GM19328 (cell line): ENCODE data around the gene ANKRD50.

Source experiments
- ATAC-seq: cut with Tn5 transposase; IDR thresholded peaks from one replicate; pipeline ENCODE4 v1.9.1; 2021; ENCODE audit warnings: mild to moderate bottlenecking, moderate library complexity; ENCODE audit not compliant: unreplicated experiment

The ANKRD50 gene

DNA sequence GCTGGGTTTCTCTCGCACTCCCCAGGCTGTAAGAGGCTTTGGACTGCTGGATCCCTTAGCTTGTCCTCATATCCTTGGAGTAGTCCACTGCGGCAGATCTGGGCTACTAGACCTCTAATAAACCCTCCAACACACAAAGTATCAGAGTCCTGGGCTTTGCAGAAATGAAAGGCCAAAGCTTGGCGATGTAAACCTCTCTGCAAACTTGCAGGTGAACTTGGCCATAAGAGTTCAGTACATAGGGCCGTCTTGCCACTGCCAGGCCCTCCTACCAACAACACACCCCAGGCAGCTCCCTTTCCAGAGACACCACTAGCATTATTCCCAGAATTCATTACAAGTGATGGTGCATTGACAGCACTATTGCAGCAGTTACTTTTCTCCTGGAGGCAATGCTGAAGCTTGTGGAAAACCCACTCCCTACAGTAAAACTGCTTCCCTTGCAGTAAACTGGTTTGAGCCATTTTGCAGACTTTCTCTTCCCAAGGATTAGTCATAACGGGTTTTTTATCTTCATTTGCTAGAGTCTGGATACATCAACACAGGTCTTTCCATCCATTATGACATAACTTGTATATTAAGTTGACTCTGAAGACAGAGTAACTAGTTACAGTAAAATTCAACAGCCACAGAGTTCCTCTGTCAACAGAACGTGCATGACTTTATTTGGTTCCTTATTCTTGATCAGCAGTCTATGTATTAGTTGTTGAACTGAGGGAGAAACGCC is 2.4 kb downstream of the ANKRD50 start:
- ATAC-seq, result no peak

DNA sequence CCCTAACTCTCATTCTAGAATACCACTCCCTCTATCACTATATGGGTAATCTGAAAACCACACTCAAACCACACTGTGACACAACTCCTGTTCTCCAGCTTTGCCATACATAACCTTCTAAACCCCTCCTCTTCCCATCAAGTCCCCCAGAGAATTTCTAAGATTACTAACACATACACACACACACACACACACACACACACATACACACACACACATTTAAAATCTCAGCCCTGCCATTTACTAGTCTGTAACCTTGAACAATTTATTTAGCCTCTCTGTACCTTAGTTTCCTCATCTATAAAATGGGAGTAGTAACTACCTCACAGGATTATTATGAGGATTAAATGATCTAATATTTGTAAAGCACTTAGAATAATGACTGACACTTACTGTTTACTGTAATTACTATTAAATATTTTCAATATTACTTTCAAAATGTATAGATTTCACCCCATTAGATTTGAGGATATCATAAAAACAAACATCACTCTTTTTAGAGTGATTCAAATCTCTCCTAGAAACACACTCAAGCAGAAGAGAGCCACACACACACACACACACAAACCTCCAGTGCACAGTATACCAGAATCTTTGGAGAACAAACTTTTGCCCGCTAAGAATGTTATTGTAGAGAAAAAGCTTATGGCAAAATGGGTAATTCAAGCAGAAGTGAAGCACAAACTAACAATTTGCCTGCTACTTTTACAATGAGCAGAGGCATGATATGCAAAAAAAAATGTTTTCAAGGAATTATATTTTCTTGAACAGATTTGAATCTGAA is 3.8 kb downstream of the ANKRD50 start:
- no peak for ATAC-seq

GRCh38 chr4:124705393-124705792 is 7.1 kb downstream of the ANKRD50 start:
- no peak for ATAC-seq

DNA sequence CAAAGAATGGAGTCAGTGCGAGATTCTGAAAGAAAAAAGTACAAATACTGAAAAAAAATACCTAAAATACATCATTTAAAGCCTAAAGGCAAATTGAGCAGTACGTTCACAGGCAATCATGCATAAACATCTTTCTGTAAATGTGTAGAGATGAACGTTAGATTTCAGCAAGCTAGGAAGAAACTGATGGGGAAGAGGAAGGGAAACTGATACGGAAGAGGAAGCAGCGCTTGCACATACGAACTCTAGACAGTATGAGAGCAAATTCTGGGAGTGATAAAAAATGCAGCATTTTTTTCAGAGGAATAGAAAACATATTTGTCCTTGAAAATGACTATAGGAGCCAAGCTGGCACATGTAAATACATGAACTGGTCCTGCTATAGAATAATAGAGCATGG is 9.4 kb downstream of the ANKRD50 start:
- ATAC-seq, result no peak

DNA sequence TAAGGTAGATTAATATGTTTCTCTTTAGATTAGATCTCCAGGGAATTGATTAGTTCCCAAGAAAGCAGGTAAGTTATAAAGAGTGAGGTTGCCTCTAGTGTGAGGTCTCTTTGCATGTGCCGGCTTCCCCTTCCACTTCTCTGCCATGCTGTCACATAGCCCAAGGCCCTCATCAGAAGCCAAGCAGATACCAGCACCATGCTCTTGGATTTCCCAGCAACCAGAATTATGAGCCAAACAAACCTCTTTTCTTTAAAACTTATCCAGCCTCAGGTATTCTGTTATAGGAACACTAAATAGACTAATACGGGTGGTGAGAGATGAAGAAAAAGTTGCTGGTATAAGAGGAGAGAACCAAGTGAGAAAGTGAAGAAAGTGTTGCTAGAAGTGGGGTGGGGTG is 15.1 kb downstream of the ANKRD50 start:
- ATAC-seq, result no peak

GRCh38 chr4:124696182-124696581 is 16.4 kb downstream of the ANKRD50 start:
- no peak for ATAC-seq

- no peak for ATAC-seq
These were observed 17.5 kb downstream of the ANKRD50 start for GRCh38 chr4:124694946-124695598.

DNA sequence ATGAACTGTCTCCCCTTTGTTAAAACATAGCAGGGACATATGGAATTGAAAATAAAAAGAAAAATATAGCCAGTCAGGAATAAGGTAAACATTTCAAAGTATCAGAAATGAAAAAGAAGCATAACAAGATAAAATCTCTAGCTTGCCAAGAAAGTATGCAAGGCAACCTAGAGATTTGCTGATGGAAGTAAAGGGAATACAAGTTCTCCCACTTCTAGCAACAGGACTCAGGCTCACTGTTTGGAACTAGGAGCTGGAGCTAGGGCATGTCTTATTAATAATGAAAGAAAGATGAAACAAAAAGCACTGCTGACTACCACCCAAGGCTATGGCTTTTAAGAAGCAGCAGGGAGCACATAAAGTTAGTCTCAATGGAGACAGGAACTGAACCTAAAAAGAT is 18.2 kb downstream of the ANKRD50 start:
- ATAC-seq, result no peak

- ATAC-seq, result no peak
These were observed 20.7 kb downstream of the ANKRD50 start for GRCh38 chr4:124691801-124692200.

- ATAC-seq, result no peak
These were observed 26.3 kb downstream of the ANKRD50 start for GRCh38 chr4:124686279-124686678.

- ATAC-seq, result no peak
These were observed 26.7 kb downstream of the ANKRD50 start for GRCh38 chr4:124685851-124686250.

GRCh38 chr4:124684301-124684700 is 28.2 kb downstream of the ANKRD50 start:
- ATAC-seq, result no peak

GRCh38 chr4:124682384-124682783 is 30.1 kb downstream of the ANKRD50 start:
- no peak for ATAC-seq

- no peak for ATAC-seq
These were observed 46.0 kb downstream of the ANKRD50 start for GRCh38 chr4:124666496-124666895.

DNA sequence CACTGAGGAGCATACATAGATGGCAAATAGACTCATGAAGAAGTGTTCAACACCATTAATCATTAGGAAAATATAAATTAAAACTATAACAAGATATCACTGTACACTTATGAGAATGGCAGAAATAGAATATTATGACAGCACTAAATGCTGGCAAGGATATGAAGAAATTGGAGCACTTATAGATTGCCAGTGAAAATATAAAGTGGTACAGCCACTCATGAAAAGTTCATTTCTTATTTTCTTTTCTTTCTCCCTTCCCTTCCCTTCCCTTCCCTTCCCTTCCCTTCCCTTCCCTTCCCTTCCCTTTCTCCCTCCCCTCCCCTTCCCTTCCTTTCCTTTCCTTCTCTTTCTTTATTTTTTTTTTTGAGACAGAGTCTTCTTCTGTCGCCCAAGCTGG is 53.7 kb downstream of the ANKRD50 start:
- no peak for ATAC-seq

- ATAC-seq, result no peak
These were observed 61.9 kb downstream of the ANKRD50 start for GRCh38 chr4:124650614-124651013.

GRCh38 chr4:124647599-124647998 is 64.9 kb downstream of the ANKRD50 start:
- no peak for ATAC-seq

DNA sequence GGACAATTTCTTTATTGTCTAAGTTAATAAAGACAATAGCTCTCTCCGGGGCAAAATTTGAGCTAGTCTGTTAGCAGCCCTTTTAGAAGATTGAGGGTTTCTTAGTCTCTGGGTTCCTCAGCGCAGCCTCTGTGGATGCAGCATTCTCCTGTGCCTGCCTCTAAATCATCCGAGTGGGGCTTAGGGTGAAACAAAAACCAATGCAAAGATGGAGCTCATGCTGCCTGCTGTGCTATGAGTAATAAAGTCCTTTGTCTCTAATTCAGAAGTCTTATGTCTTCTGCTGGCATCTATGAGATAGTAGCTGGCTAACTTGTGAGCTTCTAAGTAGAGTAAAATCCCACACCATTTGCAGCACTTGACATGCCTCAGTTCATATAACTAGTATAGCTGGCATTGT is 67.9 kb downstream of the ANKRD50 start:
- ATAC-seq, result no peak

DNA sequence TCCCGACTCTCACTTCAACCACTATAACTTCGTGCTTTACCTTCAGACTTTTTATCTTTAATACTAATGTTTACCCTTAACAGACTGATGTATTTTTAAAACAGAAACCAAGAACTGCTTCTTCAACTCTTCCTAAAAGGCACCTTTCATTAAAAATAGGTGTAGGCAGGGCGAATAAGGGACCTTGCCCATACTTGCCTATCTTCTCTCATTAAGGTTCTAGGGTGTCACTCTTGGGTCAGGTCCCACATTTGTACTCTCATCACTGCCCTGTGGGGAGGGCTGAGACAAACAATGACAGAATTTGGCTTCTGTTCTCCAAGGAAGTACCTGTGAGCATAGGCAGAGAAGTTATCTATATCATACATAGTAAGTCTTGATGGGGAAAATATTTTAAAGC is 69.7 kb downstream of the ANKRD50 start:
- no peak for ATAC-seq

- no peak for ATAC-seq
These were observed 70.7 kb downstream of the ANKRD50 start for GRCh38 chr4:124641715-124642381.

DNA sequence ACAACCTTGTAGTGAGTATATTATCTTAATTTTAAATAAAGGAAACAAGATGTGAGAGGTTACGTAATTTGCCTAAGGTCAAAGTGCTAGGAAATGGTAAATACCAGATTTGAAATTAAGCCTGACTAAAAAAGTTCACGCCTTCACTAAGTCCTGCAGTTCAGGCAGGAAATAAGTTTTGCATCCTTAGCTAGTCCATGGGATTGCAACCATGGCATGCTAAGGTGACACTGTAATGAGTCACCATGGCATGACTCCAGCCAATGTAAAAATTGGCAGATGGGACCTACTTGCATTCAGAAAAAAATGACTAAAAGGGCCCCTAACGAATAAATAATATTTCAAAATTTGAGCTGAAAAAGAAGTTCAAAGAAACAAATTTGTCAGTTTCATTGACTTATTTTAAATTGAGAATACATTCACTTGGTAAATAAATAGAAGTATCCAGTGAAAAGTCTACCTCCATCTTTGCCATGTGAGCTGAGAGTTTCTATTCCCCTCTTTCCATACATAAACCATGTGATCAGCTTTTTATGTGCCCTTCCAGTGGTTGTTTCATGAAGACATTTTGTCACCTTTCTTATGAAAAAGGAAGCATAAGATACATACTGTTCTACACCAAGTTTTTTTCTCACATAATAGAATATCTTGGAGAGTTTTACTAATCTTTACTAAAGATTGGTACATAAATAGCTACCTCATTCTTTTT is 72.4 kb downstream of the ANKRD50 start:
- ATAC-seq, result no peak
